T47D (cell line): ENCODE results near the gene RIMS4.

Experiments
- DNase-seq, 2 experiments: peaks; one replicate each; pipeline versions ENCODE4 v3.0.0 to v3.0.0-alpha.2; 2011 to 2012; ENCODE audit warnings: low read depth in 1 of 2, low spot score in 1 of 2
- JUND ChIP-seq: IDR thresholded peaks from 2 replicates; pipeline ENCODE4 v1.6.1; 2012; ENCODE audit warnings: low read depth
- in situ Hi-C: cut with HindIII; loops from 2 replicates; pipeline ENCODE4 v1.10.0; 2016; ENCODE audit warnings: low sequenced_read_pairs, low pct_unique_long_range_greater_than_20kb

Gene RIMS4

GRCh38 chr20:44746367-44747165 lies 63.8 kb downstream of the RIMS4 start:
- in situ Hi-C loops = no loop called here
- no peak for DNase-seq

GRCh38 chr20:44745598-44746366 lies 64.6 kb downstream of the RIMS4 start, which contains the start of gene KCNK15:
Gene KCNK15 (plus strand): TSS chr20:44745865. CDS start chr20:44745911, 46 bp downstream.
- no peak for TF ChIP-seq JUND
- peak in 1 of 2 experiments; percentile 65 for DNase-seq
- in situ Hi-C loops = no loop called here

More at GRCh38 chr20:44746367-44747165, 63.8 kb downstream of the RIMS4 start:
- no peak for TF ChIP-seq JUND

- peak in 1 of 2 experiments; percentile 61 for DNase-seq
- TF ChIP-seq JUND = no peak
- in situ Hi-C loops = no loop called here
Measured at GRCh38 chr20:44745122-44745597, 65.2 kb downstream of the RIMS4 start.

- in situ Hi-C loops = no loop called here
Measured at GRCh38 chr20:44743916-44744655, 66.3 kb downstream of the RIMS4 start.

GRCh38 chr20:44743080-44743701 lies 67.2 kb downstream of the RIMS4 start:
- no peak for TF ChIP-seq JUND
- DNase-seq = no peak
- in situ Hi-C loops = no loop called here

More at GRCh38 chr20:44743916-44744655, 66.3 kb downstream of the RIMS4 start:
- no peak for TF ChIP-seq JUND
- DNase-seq = no peak

GRCh38 chr20:44742304-44743079 lies 67.9 kb downstream of the RIMS4 start:
- in situ Hi-C loops = no loop called here
- no peak for TF ChIP-seq JUND
- no peak for DNase-seq

- TF ChIP-seq JUND = no peak
- no peak for DNase-seq
- in situ Hi-C loops = no loop called here
Measured at GRCh38 chr20:44739942-44740341, 70.4 kb downstream of the RIMS4 start.

- DNase-seq = peak; percentile 96 to 98
- in situ Hi-C loops = no loop called here
- TF ChIP-seq JUND = no peak
Measured at GRCh38 chr20:44738813-44739477, 71.4 kb downstream of the RIMS4 start.

GRCh38 chr20:44737116-44737515 lies 73.2 kb downstream of the RIMS4 start:
- no peak for TF ChIP-seq JUND
- in situ Hi-C loops = no loop called here
- DNase-seq = no peak

DNA sequence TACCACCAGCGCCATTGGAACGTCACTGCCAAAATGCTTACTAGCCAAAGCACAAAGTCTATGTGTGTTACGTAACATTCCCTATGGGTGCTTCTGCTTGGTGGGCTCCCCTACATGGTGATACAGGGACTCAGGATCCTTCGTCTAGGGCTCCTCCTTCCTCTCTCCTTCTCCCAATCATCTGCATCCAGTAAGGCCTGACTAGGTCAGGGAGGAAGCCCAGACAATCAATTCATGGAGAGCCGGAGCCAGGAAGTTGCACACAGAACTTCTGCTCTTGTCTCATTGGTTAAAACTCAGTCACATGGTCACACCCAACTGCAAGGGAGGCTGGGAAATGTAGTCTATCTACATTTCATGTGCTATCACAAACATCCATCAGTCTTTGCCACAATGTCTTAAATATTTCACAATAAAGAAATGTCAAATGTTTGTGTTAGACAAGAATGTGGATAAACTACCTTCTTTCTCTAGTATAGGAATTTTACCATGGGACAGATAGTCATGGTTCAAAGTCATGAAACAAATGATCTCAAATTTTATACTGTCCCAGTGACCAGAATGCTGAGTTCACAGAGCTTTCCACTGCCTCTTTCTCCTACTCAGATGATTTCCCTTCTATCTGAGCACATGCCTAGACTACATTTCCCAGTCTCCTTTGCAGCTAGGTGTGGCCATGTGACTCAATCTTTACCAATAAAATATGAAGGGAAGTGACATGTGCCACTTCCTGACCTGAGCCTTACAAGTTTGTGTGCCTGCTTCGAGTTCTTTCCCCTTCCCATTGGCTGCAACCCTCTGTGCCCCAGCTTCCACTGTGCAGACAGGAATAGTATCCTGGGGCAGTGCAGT lies 74.0 kb downstream of the RIMS4 start:
- peak in 1 of 2 experiments; percentile 91 for DNase-seq
- in situ Hi-C loops = no loop called here
- no peak for TF ChIP-seq JUND
